H1 (cell line): ENCODE results near the gene AMBN. TPM values are rescaled to one million over a fixed set of nuclear protein-coding genes. Genes with fewer than 3 reads are reported as not detected.

Experiments used
- SRF ChIP-seq: IDR thresholded peaks from 2 replicates; pipeline ENCODE4 v1.6.1; 2011; ENCODE audit warnings: mild to moderate bottlenecking, low read depth, low read length, moderate library complexity
- polyA plus RNA-seq, 7 experiments: library from polyadenylated mRNA; depleted of rRNA in 3 of 7; stranded (reverse) in 5 of 7; unstranded in 2 of 7; fragments of >200 nt in 5 of 7; fragments of 200-250 nt in 2 of 7; gene quantifications; 1 replicate in 5 of 7; 2 replicates in 1 of 7; 4 replicates in 1 of 7; pipeline versions ENCODE4 v1.2.1 to v1.2.3, GENCODE V29; 2011 to 2013; ENCODE audit warnings: missing spikeins in 2 of 7, mixed read lengths in 2 of 7
- total RNA-seq: library from RNA; stranded (reverse); fragmentation: NEBNext Ultra II Directional; extraction: Animal tissue kit (Norgen Biotek cat#: 25700); gene quantifications from 2 replicates; pipeline ENCODE4 v1.2.1, GENCODE V29; 2021
- TF ChIP-seq, protein P1 (sequence below): fragments of 300-600 bp; sonication (generic); IDR thresholded peaks from 2 replicates; pipeline ENCODE4 v1.7.1; 2012; ENCODE audit warnings: low read length, moderate library complexity, mild to moderate bottlenecking, inconsistent platforms; ENCODE audit not compliant: insufficient replicate concordance

The AMBN gene
- total and polyA plus RNA-seq, 2 of the 8 experiments (the other 6 are each of a cell fraction or from before 2014, with no cell fraction given) = not detected

DNA sequence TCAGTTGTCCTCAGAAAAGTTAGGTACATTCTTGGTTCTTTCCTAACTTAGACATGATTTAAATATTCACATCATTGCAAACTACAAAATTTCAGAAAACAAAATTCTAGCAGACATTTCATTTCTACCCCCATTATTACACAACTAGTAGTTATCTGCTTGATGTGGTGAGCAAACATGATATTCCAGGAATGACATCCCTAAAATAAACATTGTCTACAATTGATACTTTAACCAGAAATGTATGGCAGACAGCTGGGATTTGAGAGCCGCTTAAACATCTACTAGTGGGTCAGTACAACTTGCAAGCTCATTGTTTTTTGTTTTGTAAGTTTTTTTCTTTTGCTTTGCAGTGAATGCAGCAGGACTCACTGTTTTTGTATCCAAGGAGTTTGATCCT lies 32.1 kb upstream of the AMBN start (continued):
- TF ChIP-seq, protein P1, sequence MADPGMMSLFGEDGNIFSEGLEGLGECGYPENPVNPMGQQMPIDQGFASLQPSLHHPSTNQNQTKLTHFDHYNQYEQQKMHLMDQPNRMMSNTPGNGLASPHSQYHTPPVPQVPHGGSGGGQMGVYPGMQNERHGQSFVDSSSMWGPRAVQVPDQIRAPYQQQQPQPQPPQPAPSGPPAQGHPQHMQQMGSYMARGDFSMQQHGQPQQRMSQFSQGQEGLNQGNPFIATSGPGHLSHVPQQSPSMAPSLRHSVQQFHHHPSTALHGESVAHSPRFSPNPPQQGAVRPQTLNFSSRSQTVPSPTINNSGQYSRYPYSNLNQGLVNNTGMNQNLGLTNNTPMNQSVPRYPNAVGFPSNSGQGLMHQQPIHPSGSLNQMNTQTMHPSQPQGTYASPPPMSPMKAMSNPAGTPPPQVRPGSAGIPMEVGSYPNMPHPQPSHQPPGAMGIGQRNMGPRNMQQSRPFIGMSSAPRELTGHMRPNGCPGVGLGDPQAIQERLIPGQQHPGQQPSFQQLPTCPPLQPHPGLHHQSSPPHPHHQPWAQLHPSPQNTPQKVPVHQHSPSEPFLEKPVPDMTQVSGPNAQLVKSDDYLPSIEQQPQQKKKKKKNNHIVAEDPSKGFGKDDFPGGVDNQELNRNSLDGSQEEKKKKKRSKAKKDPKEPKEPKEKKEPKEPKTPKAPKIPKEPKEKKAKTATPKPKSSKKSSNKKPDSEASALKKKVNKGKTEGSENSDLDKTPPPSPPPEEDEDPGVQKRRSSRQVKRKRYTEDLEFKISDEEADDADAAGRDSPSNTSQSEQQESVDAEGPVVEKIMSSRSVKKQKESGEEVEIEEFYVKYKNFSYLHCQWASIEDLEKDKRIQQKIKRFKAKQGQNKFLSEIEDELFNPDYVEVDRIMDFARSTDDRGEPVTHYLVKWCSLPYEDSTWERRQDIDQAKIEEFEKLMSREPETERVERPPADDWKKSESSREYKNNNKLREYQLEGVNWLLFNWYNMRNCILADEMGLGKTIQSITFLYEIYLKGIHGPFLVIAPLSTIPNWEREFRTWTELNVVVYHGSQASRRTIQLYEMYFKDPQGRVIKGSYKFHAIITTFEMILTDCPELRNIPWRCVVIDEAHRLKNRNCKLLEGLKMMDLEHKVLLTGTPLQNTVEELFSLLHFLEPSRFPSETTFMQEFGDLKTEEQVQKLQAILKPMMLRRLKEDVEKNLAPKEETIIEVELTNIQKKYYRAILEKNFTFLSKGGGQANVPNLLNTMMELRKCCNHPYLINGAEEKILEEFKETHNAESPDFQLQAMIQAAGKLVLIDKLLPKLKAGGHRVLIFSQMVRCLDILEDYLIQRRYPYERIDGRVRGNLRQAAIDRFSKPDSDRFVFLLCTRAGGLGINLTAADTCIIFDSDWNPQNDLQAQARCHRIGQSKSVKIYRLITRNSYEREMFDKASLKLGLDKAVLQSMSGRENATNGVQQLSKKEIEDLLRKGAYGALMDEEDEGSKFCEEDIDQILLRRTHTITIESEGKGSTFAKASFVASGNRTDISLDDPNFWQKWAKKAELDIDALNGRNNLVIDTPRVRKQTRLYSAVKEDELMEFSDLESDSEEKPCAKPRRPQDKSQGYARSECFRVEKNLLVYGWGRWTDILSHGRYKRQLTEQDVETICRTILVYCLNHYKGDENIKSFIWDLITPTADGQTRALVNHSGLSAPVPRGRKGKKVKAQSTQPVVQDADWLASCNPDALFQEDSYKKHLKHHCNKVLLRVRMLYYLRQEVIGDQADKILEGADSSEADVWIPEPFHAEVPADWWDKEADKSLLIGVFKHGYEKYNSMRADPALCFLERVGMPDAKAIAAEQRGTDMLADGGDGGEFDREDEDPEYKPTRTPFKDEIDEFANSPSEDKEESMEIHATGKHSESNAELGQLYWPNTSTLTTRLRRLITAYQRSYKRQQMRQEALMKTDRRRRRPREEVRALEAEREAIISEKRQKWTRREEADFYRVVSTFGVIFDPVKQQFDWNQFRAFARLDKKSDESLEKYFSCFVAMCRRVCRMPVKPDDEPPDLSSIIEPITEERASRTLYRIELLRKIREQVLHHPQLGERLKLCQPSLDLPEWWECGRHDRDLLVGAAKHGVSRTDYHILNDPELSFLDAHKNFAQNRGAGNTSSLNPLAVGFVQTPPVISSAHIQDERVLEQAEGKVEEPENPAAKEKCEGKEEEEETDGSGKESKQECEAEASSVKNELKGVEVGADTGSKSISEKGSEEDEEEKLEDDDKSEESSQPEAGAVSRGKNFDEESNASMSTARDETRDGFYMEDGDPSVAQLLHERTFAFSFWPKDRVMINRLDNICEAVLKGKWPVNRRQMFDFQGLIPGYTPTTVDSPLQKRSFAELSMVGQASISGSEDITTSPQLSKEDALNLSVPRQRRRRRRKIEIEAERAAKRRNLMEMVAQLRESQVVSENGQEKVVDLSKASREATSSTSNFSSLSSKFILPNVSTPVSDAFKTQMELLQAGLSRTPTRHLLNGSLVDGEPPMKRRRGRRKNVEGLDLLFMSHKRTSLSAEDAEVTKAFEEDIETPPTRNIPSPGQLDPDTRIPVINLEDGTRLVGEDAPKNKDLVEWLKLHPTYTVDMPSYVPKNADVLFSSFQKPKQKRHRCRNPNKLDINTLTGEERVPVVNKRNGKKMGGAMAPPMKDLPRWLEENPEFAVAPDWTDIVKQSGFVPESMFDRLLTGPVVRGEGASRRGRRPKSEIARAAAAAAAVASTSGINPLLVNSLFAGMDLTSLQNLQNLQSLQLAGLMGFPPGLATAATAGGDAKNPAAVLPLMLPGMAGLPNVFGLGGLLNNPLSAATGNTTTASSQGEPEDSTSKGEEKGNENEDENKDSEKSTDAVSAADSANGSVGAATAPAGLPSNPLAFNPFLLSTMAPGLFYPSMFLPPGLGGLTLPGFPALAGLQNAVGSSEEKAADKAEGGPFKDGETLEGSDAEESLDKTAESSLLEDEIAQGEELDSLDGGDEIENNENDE = no peak
- no peak for TF ChIP-seq SRF
